NCI-H345 treated with DMSO at 0.1 percent for 48 hours (cell line): ENCODE data around the gene SPINK4.
A peak's percentile ranks its signal among the peaks of the same experiment; 100 is the strongest.

ENCODE experiments used
- DNase-seq: peaks from one replicate; lab custom pipeline; 2025; ENCODE audit not compliant: unreplicated experiment; lab: John Stamatoyannopoulos, UW

Gene SPINK4

GRCh38 chr9:33239921-33240320, at the start of gene SPINK4:
Gene SPINK4 (plus strand): TSS chr9:33240167. CDS start chr9:33240209, 42 bp downstream.
- no peak for DNase-seq

- no peak for DNase-seq
Observed at GRCh38 chr9:33192493-33193255, 47.3 kb upstream of the SPINK4 start.

GRCh38 chr9:33193818-33194217, 46.1 kb upstream of the SPINK4 start:
- no peak for DNase-seq

- DNase-seq = no peak
Observed at GRCh38 chr9:33196736-33197135, 43.2 kb upstream of the SPINK4 start.

GRCh38 chr9:33197279-33198152, 42.5 kb upstream of the SPINK4 start:
- no peak for DNase-seq

- no peak for DNase-seq
Observed at GRCh38 chr9:33198165-33198564, 41.8 kb upstream of the SPINK4 start.

GRCh38 chr9:33202018-33202417, 37.9 kb upstream of the SPINK4 start:
- DNase-seq = no peak

GRCh38 chr9:33202552-33203201, 37.3 kb upstream of the SPINK4 start:
- DNase-seq = no peak

- DNase-seq = no peak
Observed at GRCh38 chr9:33209394-33209793, 30.6 kb upstream of the SPINK4 start.

- DNase-seq = no peak
Observed at GRCh38 chr9:33210006-33210715, 29.8 kb upstream of the SPINK4 start.

- DNase-seq = no peak
Observed at GRCh38 chr9:33211695-33212393, 28.1 kb upstream of the SPINK4 start.

- DNase-seq = no peak
Observed at GRCh38 chr9:33220681-33221567, 19.0 kb upstream of the SPINK4 start.

GRCh38 chr9:33221568-33221884, 18.4 kb upstream of the SPINK4 start:
- DNase-seq = no peak

- no peak for DNase-seq
Observed at GRCh38 chr9:33222031-33222430, 17.9 kb upstream of the SPINK4 start.

- no peak for DNase-seq
Observed at GRCh38 chr9:33223696-33224095, 16.3 kb upstream of the SPINK4 start.

GRCh38 chr9:33225319-33226147, 14.4 kb upstream of the SPINK4 start:
- peak; percentile 24 for DNase-seq

- no peak for DNase-seq
Observed at GRCh38 chr9:33227008-33227398, 13.0 kb upstream of the SPINK4 start.

GRCh38 chr9:33227741-33228140, 12.2 kb upstream of the SPINK4 start:
- no peak for DNase-seq

- DNase-seq = no peak
Observed at GRCh38 chr9:33228606-33229005, 11.4 kb upstream of the SPINK4 start.
